Activated CD4-positive, alpha-beta T cell treated with anti-CD3 and anti-CD28 coated beads, Interleukin-2, Interleukin-6, amounts not matched to agents 100 ng/mL and 50 ng/mL, durations not matched to agents 16 hours and 8 hours (primary cell): ENCODE data around the gene COMT.
"Not testable (repeated sequence)": the region's sequence is repeated elsewhere in the genome, so short reads cannot be mapped to it uniquely, and the experiment has no call there.

Source experiments
- DNase-seq: peaks from one replicate; pipeline ENCODE4 v3.0.0-alpha.2; 2020

Gene COMT

DNA sequence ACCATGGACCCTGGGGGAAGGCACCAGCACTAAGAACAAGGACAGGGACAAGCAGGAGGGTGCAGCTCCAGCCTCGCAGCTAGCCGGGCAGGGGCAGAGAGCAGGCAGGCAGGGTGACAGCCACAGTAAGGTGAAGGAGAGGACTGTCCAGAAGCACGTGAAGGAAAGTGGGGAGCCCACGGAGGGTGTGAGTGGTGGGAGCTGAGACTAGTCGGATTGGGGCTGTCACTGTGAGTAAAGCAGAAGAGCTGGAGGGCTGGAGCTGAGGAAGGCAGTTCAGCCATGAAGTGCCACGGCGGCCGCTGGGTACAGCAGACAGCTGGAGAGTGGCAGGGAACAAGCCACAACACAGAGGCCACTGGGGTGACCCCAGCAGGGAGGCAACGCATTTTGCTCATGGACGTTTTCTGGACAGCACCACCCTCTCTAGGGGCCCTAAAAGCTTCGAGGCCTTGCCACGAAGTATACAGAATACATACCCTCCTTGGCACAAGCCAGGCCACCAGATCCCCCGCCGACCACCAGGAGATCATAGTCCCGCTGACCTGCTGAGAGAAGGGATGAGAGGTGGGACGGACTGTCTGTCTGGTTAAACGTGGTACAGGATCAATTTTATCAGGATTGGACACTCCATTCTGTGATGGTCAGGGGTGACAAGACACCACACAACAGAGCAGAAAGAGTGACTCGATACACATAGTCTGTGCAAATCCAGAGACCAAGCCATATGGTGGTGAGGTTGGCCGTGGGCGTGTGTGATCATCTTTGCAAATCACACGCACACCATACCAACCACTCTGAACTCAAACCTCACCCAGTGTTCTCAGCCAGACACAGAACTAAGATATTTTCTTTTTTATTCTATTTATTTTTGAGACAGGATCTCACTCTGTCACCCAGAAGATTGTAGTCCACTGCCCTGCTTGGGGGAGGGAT, 10.8 kb upstream of the COMT start:
- DNase-seq: no peak

DNA sequence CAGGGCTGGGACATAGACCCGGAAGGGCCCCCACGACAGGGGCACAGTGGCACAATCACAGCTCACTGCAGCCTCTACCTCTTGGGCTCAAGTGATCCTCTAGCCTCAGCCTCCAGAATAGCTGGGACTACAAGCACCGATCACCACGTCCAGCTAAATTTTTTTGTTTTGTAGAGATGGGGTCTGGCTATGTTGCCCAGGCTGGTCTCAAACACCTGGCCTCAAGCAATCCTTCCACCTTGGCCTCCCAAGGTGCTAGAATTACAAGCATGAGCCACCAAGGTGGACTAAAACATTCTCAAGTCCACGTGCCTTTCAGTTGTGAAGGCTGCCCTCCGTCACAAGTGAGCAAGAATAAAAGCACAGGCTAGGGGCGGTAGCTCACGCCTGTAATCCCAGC, 10.1 kb upstream of the COMT start:
- DNase-seq: no peak

DNA sequence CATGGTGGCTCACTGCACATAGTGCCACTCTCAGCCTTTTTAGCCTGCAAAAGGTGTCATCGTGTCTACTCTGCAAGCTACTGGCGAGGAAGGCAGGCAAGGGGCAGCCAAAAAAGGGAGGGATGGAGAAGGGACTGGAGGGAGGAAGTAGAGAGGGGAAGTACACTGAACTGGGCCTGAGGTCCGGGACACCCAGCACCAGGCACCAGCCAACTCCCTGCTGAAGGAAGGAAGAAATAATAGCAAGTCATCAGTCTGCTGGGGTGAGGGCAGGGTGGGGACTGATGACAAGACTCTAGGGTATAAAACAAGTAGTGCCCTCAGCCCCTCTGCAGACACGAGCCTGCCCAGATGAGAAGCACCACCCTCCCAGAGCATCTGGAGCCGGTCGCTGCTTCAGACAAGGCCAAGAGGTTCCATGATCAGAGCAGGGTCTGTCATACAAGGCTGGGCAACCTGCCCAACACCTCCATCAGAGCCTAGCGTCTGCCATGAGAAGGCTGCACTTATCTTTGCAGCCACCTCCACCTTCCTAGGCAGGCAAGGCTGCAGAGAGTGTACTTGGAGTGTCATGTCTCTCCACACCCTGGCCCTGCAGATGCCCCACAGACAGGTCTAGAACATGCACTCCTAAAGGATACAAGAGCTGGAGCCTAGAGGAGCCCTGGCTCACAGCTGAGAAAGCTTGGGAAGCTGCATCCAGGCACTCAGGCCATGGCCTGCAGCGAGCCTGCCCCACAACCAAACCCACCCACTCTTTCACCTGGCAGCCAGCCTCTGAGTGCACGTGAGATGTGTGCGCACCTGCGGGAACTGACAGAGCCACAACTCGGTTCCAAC, 9.0 kb upstream of the COMT start:
- DNase-seq: no peak

DNA sequence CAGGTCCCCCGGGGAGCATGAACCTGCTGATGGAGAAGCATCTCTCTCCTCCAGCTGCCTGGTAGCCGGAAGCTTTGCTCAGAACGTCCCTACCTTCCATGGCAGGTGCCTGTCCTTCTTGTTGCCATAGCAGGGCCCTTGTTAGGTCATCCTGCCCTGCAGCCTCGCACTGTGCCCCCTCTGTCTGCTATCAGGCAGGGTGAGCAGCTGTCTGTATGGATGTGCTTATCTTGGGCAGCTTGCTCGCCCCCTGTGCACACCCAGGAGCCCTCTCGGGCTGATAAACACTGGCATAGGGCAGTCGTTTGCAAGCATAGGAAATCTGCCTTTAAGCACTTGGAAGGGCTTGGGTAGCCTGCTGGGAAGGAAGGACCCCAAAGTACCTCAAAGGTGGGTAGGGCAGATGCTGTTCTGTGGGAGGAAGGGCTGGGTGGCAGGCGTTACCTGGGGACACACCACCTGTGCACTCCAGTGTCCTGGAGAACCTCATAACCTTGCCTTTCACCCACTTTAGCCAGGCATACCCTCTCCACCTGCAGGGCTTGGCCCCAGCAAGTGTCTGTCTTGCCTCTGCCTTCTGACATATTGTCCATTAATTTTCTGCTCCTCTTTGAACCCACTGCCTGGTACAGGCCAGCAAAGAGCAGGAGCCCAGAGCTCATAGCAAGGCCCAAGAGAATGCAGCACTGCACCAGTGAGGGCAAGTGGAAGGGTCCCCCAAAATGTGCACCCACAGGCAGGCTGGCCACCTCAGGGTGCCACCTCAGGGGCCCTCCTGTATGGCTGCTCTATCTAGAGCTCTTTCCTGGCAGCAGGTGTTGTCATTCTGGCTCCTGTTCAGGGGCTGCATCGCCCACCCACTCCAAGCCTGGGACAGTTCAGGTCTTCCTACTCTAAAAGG, 8.0 kb upstream of the COMT start:
- no peak for DNase-seq

DNA sequence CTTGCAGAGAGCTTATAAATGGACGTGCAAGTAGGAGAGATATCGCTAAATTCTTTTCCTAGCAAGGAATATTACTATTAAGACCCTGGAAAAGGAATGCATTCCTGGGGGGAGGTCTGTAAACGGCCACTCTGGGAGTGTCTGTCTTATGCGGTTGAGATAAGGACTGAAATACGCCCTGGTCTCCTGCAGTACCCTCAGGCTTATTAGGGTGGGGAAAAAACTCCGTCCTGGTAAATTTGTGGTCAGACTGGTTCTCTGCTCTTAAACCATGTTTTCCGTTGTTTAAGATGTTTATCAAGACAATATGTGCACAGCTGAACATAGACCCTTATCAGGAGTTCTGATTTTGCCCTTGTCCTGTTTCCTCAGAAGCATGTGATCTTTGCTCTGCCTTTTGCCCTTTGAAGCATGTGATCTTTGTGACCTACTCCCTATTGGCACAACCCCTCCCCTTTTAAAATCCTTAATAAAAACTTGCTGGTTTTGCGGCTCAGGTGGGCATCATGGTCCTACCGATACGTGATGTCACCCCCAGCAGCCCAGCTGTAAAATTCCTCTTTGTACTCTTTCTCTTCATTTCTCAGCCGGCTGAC, 6.4 kb upstream of the COMT start:
- not testable (repeated sequence) for DNase-seq

DNA sequence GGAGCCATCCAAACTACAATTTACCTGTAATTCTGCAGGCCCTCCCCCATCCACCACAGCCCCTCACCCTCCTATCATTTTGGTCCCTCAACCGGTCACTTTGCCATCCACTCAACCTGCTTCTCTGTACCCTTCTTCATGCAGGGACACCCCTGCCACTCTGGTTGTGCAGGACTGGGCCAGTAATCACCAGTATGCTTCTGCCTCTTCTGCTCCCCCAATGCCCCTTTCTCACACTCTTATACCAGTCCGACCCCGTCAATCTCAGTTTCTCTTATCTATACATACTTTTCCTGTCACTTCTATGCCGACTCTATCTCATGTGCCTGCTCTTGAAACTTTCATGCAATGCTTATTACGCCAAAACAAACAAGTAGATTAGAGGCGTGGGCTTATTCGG, 5.1 kb upstream of the COMT start:
- no peak for DNase-seq

DNA sequence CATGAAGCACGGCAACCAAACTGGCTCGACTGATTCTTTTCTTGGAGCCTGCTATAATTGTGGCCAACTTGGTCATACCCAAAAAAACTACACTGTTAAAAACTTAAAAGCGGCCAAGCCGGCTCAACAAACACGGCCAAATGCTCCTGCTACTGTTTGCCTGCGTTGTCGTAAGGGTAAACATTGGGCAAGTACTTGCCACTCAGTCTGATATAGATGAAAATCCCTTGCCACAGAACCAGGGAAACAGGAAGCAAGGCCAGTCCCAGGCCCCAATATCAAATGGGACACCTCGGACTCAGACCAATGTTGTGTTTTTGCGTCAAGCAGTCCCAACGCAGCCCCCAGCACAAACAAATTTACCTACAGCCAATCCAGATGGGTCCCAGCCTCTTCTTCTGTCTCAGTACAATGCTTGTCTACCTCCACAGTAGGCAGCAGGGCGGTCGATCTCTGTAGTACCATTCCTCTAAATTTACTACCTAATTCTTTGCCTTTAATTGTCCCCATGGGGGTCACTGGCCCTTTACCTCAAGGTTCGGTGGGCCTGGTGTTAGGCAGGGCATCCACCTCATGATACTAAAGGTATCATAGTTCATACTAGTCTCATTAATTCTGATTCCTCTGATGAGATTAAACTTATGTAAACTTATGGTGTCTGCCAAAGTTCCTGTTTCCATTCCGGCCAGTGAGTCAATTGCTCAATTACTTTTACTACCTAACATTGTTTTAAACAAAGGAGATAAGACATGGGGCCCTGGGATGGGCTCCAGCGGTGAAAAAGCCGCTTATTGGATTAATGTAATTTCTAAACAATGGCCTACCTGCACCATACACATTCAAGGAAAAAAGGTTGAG, 3.7 kb upstream of the COMT start:
- DNase-seq: no peak

DNA sequence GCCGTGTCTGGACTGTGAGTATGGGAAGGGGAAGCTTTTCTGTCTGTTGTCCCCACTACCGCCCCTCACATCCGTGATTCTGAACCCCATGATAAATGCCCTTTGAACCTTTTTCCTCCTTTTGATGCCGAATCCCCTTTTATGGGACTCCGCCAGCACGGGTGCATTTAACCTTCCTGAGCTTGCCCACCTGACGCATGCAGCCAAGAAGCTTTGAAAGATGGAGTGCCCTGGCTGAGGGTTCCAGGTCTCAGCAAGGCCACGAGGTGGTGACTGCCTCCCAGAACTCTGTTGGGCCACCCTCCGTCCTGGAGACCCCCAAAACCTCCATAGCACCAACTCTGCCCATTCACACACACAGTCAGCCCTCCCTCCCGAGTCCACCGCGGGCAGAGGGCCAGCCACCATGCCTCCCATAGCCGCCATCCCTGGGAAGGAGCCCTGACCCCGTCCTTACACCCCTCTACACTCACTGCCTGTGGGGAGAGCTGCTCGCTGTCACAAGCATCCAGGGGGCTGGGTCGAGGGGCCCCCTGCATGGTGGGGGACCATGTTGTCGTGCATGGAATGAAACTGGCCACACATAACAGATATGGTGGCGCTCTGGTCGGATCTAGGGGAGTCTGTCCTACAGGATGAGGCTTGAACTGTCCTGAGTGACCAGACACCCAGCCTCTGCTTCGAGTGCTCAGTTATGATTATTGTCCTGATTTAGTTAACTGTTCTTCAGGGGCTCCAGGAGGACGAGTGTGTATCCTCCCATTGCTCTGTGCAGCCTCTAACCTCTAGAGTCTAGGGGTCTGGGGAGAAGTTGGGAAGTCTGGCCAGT, 822 bp upstream of the COMT start:
- DNase-seq: no peak

DNA sequence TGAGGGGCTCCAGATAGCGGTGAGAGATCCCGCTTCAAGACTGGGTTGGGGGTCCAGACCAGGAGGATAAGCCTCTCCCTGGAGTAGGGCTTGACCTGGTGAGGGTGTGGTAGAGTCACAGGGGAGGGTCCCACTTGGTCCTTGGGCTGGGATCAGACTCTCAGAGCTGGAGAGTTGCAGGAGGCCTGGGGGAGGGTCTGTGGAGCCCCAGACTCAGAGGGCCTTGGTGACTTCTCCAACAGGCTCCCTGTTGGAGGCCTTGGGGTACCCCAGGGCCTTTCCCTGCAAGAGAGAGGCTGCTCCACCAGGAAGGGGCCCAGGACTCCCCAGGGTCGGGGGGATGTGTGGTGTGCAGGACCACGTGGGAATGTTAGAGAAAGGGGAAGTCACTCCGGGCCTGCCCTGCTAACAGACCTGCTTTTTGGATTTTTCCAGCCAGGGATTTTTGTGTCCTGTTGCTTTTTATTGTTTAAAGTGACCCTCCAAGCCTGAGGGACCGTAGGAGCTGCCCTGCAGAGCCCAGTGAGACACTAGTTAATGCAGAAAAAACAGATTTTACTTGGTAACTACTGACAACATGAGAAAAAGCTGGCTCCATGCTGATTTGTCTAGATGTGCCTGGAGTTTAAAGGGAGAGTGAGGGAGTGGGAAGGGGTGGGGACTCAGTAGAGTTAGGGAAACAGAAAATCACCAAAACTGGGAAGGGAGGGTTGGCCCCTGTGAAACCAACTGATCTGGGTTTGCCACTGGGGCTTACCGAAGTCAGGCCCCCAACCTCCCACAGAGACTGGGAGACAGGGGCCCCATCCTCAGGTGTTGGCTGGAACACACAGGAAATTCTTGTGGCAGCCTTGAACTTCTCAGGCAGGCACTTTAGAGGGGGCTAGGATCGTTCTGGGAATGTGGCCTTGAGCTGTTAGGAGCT, 847 bp downstream of the COMT start:
- peak; percentile 37 for DNase-seq

DNA sequence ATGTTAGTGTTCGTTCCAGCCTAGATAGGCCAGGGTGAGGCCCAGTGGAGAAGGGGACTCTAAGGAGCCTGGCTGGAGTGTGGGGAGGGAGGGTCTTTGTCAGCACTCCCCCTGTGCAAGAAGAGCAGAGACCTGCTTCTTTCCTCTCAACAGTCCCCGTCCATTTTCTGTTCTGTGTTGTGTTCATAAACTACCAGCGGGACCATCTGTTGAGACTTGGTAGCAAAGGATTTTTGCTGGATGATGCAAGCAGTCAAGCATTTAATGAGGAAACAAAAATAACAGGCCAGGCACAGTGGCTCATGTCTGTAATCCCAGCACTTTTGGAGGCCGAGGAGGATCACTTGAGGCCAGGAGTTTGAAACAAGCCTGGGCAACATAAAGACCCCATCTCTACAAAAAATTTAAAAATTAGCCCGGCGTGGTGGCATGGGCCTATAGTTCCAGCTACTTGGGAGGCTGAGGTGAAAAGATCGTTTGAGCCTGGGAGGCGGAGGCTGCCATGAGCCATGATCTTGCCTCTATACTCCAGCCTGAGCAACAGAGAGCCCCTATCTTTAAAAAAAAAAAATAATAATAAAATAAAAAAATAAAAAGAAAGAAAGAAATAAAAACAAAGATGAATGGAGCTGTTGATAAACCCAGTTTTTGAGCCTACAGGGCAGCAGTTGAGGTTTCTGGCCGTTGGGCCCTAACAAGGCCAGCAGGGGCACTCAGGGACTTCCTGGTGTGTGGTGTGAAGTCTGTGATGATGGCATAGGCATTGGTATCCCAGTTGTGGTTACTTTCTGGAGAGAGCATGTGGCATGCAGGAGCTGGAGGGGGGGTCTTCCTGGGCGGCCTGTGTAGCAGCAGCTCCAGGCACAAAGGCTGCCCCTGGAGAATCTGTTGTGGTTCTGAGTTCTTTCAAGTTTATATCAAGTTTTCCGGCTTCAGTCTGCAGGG, 1.8 kb downstream of the COMT start:
- DNase-seq: peak; percentile 24

DNA sequence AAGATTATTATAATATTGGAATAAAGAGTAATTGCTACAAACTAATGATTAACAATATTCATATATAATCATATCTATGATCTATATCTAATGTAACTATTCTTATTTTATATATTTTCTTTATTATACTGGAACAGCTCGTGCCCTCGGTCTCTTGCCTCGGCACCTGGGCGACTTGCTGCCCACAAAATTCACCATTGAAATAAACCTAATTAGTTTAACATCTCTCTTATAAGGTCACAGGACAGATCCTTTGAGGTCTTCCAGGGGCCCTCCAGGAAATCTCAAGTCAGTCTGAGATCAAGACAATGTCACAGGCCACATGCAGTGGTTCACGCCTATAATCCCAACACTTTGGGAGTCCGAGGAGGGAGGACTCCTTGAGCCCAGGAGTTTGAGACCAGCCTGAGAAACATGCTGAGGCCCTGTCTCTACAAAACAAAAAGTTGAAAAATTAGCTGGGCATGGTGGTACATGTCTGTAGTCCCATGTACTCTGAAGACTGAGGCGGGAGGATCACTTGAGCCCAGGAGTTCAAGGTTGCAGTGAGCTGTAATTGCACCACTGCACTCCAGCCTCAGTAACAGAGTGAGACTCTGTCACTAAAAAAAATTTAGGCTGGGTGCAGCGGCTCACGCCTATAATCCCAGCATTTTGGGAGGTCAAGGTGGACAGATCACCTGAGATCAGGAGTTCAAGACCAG, 6.6 kb downstream of the COMT start:
- no peak for DNase-seq

DNA sequence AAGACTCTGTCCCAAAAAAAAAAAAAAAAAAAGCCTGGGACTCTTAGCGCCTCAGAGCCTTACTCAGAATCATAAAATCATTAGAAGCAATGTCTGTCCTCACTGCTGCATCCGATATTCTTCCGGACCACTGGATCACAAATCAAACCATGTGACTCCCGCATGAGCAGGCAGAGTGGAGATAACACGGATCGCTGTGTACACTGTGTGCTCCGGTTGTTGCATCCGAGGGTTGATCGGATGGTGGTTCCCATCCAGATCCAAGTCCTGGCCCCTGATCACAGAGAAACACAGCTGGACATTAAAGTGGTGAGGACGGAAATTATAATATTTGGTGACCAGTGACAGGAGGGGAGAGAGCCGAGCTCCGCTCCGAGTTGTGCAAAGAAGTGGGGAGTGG, 9.8 kb downstream of the COMT start:
- no peak for DNase-seq

DNA sequence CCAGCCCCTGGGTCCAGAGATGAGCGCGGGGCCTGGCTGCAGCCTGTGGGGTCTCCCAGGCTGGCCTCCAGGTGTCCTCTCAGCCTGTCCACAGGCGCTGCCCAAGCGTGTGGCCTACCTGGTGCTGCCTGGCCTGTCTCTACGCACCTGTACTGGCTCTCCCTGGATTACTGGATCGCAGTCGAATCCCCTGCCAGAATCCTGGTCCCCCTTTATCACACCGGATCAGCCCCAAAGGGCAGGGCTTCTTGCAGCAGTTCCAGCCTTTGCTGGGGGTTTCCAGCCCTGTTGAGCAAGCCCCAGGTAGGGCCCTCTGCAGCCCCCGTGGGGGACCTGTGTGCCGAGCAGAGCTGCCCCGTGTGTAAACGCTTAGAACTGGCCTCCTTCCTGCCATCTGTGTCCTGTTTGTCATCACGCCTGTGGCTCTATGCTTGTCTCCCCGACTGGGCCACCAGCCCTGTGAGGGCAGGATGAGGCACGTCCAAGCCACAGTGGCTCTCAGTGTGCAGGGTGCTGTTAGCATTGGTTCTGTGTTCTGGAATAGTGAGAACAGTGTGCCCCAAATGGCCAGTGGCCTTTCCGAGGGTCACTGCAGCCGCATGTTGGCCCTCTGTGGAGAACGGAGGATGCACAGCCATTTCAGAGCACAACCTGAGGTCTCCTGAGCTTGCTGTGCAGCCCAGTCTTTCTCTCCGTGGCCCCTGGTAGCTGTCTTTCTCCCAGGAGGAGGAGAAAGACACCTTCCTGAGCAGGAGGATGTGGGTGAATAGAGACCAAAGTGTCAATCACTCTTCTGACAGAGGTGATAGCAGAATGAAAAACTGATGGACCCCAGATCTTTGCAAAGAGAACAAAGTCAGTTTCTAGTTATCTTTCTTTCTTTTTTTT, 13.9 kb downstream of the COMT start:
- DNase-seq: no peak

DNA sequence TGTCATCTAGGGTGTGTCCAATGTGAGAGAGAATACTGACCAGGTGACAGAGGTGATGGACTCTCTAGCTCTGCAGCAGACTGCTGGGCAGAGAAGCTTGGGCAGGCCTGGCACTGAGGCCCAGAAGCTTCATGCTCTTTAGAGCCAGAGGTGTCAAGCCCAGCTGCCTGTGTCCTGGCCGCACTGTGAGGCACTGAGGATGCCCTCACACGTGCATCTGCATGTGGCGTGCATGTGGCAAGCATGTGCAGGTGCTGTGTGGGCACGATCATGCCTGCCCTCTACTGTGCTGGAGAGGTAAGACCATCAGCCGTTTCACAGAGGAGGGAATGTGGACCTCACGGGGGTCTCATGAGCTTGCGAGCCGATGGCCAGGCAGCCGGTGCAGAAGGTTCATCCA, 15.9 kb downstream of the COMT start:
- no peak for DNase-seq

DNA sequence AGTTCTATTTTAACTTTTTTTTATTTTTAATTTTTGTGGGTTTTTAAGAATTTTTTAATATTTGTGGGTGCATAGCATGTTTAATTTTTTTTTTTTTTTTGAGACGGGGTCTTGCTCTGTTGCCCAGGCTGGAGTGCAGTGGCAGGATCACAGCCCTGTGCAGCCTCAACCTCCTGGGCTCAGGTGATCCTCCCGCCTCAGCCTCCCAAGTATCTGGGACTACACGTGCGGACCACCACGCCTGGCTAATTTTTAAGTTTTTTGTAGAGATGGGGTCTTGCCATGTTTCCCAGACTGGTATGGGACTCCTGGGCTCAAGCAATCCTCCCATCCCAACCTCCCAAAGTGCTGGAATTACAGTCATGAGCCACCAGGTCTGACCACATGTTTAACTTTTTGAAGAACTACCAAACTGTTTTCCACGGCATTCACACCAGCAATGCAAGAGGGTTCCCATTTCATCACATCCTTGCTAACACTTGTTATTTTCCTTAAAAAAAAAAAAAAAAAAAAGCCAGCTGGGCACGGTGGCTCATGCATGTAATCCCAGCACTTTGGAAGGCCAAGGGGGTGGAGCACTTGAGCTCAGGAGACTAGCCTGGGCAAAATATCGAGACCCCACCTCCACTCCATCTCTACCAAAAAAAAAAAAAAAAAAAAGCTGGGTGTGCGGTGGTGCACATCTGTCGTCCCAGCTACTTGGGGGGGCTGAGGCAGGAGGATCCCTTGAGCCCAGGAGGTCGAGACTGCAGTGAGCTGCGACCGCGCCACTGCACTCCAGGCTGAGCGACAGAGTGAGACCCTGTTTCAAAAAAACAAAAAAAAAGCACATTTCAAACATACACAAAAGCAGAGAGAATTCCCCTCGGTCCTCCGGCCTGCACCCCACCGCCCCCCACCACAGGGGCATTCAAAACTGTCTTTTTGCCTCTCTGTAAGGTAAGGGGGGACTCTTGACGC, 16.8 kb downstream of the COMT start:
- no peak for DNase-seq
